ENCODE results near the gene UPK1A.
A peak's percentile ranks its signal among the peaks of the same experiment; 100 is the strongest.
"Not testable (repeated sequence)": the region's sequence is repeated elsewhere in the genome, so short reads cannot be mapped to it uniquely, and the experiment has no call there.

Gene UPK1A

DNA sequence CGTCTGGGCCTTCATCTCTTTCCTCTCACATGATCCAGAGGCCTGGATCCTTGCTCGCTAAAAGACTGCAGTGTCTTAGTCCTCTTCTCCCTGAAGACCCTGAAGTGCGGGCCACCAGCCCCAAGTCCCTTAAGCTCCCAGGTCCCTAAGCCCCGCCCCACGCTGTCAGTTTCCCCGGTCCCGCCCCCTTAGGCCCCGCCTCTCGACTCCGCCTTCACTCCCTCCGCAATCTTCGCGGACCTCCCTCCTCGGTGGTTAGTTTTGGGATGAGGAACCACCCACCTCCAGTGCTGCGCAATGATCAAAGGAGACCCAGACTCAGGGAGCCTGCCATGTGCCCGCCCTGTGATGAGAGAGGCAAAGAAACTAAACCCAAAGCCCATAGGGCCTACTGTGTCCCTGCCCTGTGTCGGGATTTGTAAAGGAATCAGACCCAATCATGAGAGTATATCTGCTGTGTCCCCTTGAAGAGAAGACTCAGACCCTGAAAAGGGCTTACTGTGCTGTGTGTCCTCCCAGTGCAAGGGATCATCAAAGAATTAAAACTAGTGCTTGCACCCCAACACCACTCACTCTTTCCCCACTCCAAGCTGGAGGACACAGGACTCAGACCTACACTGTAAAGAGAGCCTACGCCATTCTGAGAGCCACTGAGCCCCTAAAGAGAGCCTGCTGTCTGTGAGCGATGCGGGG, 21.2 kb upstream of the UPK1A start:
- DNase-seq (ENCODE audit: low read depth) = peak; percentile 51

GRCh38 chr19:35645680-35646511, 20.4 kb upstream of the UPK1A start:
- DNase-seq (ENCODE audit: low read depth) = no peak

DNA sequence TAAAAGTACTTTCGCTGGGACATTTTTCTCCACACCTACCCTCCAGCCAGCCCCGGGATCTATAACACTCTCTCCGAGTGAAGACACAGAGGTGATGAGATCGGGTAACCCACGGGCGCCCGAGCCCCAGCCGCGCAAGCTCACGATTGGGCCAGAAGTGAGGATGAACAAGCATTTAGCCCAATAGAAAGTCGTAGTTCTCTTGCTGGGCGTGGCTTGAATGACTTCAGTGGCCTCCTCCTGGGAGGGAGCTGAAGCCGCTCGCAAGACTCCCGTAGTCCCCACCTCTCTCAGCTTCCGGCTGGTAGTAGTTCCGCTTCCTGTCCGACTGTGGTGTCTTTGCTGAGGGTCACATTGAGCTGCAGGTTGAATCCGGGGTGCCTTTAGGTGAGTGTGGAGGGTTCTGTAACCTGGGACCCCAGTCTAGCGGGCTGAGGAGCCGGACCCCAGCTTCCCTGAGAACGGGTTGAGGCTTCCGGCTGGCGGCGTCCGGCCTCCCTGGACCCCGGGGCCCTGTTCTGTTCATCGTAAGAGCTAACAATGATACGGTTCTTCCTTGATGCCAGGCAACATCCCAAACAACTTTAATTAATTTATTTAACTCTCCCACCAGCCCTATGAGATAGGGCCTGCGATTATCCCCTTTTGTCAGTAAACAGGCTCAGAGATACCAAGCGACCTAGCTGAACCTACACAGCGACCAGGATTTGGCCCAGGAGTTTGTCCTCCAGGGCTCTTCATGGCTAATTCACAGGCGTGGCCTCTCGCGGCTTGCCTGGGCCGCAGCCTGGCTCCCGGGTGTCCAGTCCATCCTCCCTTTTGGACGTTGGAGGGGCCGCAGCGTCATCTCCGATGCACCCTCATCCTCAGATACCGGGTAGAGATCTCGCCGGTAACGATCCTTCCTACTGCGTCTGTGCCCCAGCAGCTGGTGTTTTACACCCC, 18.0 kb upstream of the UPK1A start, which contains the start of gene COX6B1:
Gene COX6B1 (plus strand): TSS at position 307 of the 945 bp plus-strand sequence. CDS start 2,921 bp downstream, outside the sequence.
- peak; percentile 78 for DNase-seq (ENCODE audit: low read depth)

DNA sequence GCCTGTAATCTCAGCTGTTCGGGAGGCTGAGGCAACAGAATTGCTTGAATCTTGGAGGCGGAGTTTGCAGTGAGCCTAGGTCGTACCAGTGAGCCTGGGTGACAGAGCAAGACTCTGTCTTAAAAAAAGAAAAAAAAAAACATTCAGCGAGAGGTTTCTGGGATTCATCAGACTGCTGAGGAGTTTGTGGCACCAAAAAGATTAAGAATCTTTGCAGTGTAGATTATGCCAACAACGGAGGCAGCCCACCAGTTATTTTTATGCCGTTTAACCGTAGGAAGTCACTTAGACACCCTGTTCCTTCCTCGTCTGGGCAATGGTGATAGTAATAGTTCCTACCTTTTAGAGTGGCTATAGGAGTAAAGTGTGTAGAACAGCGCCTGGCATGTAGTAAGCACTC, 15.7 kb upstream of the UPK1A start:
- no peak for DNase-seq (ENCODE audit: low read depth)

- not testable (repeated sequence) for DNase-seq (ENCODE audit: low read depth)
Measured at GRCh38 chr19:35654828-35655227, 11.5 kb upstream of the UPK1A start.

DNA sequence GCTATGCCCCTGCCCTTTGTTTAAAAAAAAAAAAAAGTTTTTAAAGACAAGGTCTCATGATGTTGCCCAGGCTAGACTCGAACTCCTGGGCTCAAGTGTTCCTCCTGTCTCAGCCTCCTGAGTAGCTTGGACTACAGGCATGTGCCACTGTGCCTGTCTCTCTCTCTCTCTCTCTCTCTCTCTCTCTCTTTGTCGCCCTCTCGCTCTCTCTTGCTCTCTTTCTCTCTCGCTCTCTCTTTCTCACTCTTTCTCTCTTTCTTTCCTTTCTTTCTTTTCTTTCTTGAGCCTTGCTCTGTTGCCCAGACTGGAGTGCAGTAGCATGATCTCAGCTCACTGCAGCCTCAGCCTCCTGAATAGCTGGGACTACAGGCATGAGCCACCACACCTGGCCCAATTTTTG, 10.7 kb upstream of the UPK1A start:
- no peak for DNase-seq (ENCODE audit: low read depth)

GRCh38 chr19:35656700-35657099, 9.6 kb upstream of the UPK1A start:
- no peak for DNase-seq (ENCODE audit: low read depth)

DNA sequence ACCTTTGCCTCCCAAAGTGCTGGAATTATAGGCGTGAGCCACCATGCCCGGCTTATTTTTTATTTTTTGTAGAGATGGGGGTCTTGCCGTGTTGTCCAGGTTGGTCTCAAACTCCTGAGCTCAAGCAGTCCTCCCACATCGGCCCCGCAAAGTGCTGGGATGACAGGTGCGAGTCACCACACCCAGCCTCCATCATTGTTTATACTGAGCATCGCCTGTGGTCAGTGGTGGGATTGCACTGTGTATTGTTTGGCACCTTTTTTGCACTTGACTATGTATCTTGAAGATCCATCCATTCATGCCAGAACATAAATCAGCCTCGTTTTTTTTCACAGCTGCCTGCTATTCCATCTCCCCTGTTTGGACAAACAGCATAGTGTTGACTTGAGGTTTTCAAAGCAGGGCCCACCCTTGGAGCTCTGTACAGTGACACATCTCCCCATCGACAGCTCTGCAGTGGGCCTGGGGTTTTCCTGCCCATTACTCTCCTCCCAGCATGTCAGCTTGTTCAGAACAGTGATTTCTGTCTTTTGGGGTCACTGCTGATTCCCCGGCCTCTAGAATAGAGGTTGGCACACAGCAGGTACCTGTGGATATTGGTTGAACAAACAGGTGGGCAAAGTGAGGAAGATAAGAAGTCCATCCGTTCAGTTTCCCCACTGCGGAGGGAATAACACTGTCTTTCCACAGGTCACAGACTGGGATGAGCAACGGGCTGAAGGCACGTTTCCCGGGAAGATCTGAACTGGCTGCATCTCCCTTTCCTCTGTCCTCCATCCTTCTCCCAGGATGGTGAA, 8.2 kb upstream of the UPK1A start:
- DNase-seq (ENCODE audit: low read depth) = no peak

- DNase-seq (ENCODE audit: low read depth) = no peak
Measured at GRCh38 chr19:35661995-35662340, 4.3 kb upstream of the UPK1A start.

DNA sequence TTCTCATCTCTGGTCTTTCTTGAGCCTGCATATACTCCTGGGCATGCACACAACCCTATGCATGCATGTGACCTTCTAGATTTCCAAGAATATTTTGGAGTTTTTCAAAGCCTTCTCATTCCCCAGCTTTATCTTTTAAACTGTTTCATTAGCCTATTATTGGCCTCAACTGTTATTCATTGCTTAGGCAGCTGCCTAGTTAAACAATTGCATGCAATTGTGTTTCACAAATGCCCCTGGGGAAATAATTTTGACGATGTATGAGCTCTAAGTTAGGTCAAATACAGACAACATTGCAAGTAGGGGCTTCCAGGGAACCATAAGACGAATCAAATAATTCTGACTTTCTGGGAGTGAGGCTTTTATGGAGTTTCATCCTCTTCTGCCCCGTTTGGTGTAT, 2.3 kb upstream of the UPK1A start:
- DNase-seq (ENCODE audit: low read depth) = no peak

- no peak for DNase-seq (ENCODE audit: low read depth)
Measured at GRCh38 chr19:35665157-35665556, 1.2 kb upstream of the UPK1A start.

DNA sequence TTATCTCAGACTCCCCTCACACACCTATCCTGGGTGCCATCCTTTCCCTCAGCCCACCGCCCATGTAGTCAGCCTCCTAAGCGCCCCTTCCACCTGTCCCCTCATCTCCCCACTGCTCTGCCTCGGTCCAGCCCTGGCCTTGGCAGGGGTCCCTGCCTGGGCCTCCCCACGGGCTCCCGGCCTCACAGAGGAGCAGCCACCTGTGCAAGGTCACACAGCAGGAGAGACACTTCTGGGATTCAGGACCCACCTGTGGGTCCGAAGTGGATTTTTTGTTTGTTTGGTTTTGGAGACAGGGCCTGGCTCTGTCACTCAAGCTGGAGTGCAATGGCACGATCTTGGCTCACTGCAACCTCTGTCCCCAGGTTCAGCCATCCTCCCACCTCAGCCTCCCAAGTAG, 713 bp upstream of the UPK1A start:
- DNase-seq (ENCODE audit: low read depth) = no peak

DNA sequence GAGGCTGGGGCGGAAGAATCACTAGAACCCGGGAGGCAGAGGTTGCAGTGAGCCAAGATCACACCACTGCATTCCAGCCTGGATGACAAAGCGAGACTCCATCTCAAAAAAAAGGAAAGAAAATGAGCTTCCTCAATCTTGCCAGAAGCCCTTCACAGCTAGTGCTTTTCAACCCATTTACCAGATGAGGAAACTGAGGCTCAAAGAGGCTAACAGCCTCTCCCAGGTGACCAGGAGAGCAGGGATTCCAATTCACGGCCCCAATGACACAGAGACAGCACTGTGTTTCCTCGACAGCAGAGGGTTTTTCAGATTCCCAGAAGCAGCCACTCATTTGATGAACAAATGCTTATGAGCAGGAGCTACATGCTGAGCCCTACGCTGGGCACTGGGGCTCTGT, 3.2 kb downstream of the UPK1A start:
- no peak for DNase-seq (ENCODE audit: low read depth)

DNA sequence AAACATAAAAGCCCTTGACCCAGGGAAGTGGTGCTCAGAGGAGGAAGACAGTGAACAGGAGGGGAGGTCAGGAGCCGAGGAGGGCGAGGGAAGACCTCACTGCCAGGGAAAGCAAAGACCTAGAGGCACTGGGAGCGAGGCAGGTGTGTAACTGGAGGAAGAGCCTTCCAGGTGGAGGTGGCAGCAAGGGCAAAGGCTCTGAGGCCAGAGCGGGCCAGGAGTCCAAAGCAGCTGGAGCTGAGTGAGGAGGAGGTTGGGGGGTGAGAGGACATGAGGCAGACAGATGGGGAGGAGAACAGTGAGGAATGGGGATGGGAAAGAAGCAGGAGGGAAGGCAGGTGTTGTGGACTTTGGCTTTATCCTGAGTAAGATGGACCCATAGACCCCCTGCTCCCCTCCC, 3.7 kb downstream of the UPK1A start:
- no peak for DNase-seq (ENCODE audit: low read depth)

GRCh38 chr19:35670686-35671085, 4.4 kb downstream of the UPK1A start:
- no peak for DNase-seq (ENCODE audit: low read depth)

GRCh38 chr19:35671818-35672217, 5.5 kb downstream of the UPK1A start:
- no peak for DNase-seq (ENCODE audit: low read depth)

DNA sequence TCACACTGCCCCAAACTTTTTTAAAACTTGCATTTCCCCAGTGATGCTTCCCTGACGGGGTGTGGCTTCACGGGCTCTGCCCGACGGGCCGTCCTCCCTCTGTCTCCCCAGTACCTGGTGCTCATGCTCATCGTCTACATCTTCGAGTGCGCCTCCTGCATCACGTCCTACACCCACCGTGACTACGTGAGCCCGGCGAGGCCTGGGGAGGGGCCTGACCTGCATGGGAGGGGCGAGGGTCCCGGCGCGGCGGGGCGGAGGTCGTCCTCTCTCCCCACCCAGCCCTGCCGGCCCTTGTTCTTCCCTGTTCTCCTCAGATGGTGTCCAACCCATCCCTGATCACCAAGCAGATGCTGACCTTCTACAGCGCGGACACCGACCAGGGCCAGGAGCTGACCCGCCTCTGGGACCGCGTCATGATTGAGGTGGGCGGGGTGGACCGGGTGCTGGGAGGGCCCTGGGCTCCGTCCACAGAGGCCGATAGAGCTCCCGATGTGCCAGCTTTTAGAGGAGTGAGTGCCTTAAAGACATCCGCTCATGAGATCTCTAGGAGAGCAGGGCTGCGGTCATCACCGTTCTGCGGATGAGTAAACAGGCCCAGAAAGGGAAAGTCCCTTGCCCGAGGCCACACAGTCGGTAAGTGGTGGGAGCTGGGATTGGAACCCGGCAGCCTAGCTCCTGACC, 6.9 kb downstream of the UPK1A start:
- DNase-seq (ENCODE audit: low read depth) = no peak

DNA sequence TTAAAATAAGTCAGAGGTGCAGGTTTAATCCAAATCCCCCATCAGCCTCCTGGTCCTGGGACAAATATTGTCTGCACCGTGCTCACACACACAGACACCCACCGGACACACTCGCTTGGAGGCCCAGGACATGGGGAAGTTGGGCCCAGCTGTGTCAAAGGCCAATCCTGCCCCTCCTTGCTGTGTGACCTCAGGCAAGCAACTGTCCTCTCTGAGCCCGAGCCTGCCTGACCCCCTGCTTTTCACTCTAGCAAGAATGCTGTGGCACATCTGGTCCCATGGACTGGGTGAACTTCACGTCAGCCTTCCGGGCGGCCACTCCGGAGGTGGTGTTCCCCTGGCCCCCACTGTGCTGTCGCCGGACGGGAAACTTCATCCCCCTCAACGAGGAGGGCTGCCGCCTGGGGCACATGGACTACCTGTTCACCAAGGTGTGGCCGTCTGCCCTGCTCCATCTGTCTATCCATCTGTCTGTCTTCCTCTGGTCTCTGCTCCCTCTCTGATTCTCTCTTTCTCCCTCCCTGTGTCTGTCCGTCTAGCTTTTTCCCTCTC, 9.3 kb downstream of the UPK1A start:
- DNase-seq (ENCODE audit: low read depth) = no peak

DNA sequence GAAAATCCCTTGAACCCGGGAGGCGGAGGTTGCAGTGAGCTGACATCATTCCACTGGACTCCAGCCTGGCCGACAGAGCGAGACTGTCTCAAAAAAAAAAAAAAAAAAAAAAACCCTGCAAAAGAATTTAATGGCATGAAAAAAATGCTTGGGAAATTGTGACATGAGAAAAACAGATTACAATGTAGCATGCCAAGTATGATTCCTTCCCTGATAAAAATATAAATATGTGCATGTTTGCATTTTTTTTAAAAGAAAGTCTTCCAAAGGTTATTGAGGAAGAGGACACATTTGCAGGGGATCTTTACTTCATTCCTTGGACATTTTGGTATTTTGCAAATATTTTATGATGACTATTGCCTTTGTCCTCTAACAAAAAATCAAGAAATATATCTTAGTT, 23.5 kb downstream of the UPK1A start:
- no peak for DNase-seq (ENCODE audit: low read depth)

- DNase-seq (ENCODE audit: low read depth) = not testable (repeated sequence)
Measured at GRCh38 chr19:35691106-35691505, 24.8 kb downstream of the UPK1A start.

GRCh38 chr19:35692010-35692409, 25.7 kb downstream of the UPK1A start:
- no peak for DNase-seq (ENCODE audit: low read depth)

Data from stimulated activated CD8-positive, alpha-beta memory T cell treated with anti-CD3 and anti-CD28 coated beads, Interleukin-15, amount 100 ng/mL, for 1 hour (primary cell).